ENCODE results near the gene HRH2.
"Not testable (repeated sequence)": the region's sequence is repeated elsewhere in the genome, so short reads cannot be mapped to it uniquely, and the experiment has no call there.

The HRH2 gene

GRCh38 chr5:175713930-175714329 lies 56.1 kb downstream of the HRH2 start:
- no peak for DNase-seq (ENCODE audit: low read depth, low spot score)

- DNase-seq (ENCODE audit: low read depth, low spot score), result no peak
Measured at GRCh38 chr5:175714479-175715085, 56.7 kb downstream of the HRH2 start.

- no peak for DNase-seq (ENCODE audit: low read depth, low spot score)
Measured at GRCh38 chr5:175715627-175716522, 58.0 kb downstream of the HRH2 start.

GRCh38 chr5:175717837-175718236 lies 60.0 kb downstream of the HRH2 start:
- no peak for DNase-seq (ENCODE audit: low read depth, low spot score)

GRCh38 chr5:175718401-175719108 lies 60.7 kb downstream of the HRH2 start:
- DNase-seq (ENCODE audit: low read depth, low spot score), result no peak

GRCh38 chr5:175719109-175719432 lies 61.2 kb downstream of the HRH2 start:
- not testable (repeated sequence) for DNase-seq (ENCODE audit: low read depth, low spot score)

- DNase-seq (ENCODE audit: low read depth, low spot score), result no peak
Measured at GRCh38 chr5:175724314-175725275, 66.7 kb downstream of the HRH2 start.

GRCh38 chr5:175728316-175728715 lies 70.4 kb downstream of the HRH2 start:
- no peak for DNase-seq (ENCODE audit: low read depth, low spot score)

GRCh38 chr5:175728885-175729828 lies 71.3 kb downstream of the HRH2 start:
- DNase-seq (ENCODE audit: low read depth, low spot score), result no peak

GRCh38 chr5:175729829-175730277 lies 72.0 kb downstream of the HRH2 start:
- DNase-seq (ENCODE audit: low read depth, low spot score), result peak; percentile 84

- DNase-seq (ENCODE audit: low read depth, low spot score), result no peak
Measured at GRCh38 chr5:175731172-175731571, 73.3 kb downstream of the HRH2 start.

GRCh38 chr5:175731756-175732465 lies 74.0 kb downstream of the HRH2 start:
- no peak for DNase-seq (ENCODE audit: low read depth, low spot score)

- DNase-seq (ENCODE audit: low read depth, low spot score), result no peak
Measured at GRCh38 chr5:175733017-175733416, 75.1 kb downstream of the HRH2 start.

- DNase-seq (ENCODE audit: low read depth, low spot score), result no peak
Measured at GRCh38 chr5:175734016-175734415, 76.1 kb downstream of the HRH2 start.

GRCh38 chr5:175734501-175734900 lies 76.6 kb downstream of the HRH2 start:
- DNase-seq (ENCODE audit: low read depth, low spot score), result no peak

GRCh38 chr5:175735701-175736100 lies 77.8 kb downstream of the HRH2 start:
- no peak for DNase-seq (ENCODE audit: low read depth, low spot score)

- no peak for DNase-seq (ENCODE audit: low read depth, low spot score)
Measured at GRCh38 chr5:175736652-175737051, 78.8 kb downstream of the HRH2 start.

- no peak for DNase-seq (ENCODE audit: low read depth, low spot score)
Measured at GRCh38 chr5:175737481-175737880, 79.6 kb downstream of the HRH2 start.

GRCh38 chr5:175738126-175738525 lies 80.3 kb downstream of the HRH2 start:
- DNase-seq (ENCODE audit: low read depth, low spot score), result no peak

Measured in iPS DF 19.7 (cell line).